ENCODE data around the gene LSM3.

Gene LSM3

DNA sequence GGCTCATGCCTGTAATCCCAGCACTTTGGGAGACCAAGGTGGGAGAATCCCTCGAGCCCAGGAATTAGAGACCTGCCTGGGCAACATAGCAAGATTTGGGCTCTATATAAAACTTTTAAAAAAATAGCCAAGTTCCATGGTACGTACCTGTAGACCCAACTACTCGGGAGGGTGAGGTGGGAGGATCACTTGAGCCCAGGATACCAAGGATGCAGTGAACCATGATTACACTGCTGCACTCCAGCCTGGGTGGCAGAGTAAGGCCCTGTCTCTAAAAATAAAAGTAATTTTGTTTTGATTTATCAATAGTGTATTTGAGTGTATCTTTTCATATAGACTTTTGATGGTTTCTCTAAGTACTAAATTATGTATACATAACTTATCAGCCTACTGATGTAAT is 63.1 kb downstream of the LSM3 start:
- no peaks in the 10 kb centered on the region for H3K27me3 ChIP-seq (replicated peaks)
- no peaks in the 10 kb centered on the region for H3K36me3 ChIP-seq (replicated peaks)
- H3K4me3 ChIP-seq (ENCODE audit: low read depth, low read length), result no peak overlapping the region

GRCh38 chr3:14242490-14243311 is 64.1 kb downstream of the LSM3 start:
- H3K27ac ChIP-seq, result no peak overlapping the region
- no peaks in the 10 kb centered on the region for H3K36me3 ChIP-seq (replicated peaks)
- no peak overlapping the region for H3K4me3 ChIP-seq (ENCODE audit: low read depth, low read length)
- no peaks in the 10 kb centered on the region for H3K27me3 ChIP-seq (replicated peaks)
- TF ChIP-seq, protein P1, sequence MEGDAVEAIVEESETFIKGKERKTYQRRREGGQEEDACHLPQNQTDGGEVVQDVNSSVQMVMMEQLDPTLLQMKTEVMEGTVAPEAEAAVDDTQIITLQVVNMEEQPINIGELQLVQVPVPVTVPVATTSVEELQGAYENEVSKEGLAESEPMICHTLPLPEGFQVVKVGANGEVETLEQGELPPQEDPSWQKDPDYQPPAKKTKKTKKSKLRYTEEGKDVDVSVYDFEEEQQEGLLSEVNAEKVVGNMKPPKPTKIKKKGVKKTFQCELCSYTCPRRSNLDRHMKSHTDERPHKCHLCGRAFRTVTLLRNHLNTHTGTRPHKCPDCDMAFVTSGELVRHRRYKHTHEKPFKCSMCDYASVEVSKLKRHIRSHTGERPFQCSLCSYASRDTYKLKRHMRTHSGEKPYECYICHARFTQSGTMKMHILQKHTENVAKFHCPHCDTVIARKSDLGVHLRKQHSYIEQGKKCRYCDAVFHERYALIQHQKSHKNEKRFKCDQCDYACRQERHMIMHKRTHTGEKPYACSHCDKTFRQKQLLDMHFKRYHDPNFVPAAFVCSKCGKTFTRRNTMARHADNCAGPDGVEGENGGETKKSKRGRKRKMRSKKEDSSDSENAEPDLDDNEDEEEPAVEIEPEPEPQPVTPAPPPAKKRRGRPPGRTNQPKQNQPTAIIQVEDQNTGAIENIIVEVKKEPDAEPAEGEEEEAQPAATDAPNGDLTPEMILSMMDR (IDR thresholded peaks at IDR 0.05; ENCODE audit: low read depth, low read length, missing control alignments), result no peak
- in situ Hi-C loops (cut with HindIII; ENCODE audit: low pct_ligation_motif_present, low sequenced_read_pairs), result no loop called here
- DNase-seq, result no peak

More for the DNA sequence above, 63.1 kb downstream of the LSM3 start:
- no peak overlapping the region for H3K27ac ChIP-seq
- TF ChIP-seq, protein P1 (IDR thresholded peaks at IDR 0.05; ENCODE audit: low read depth, low read length, missing control alignments), result no peak
- DNase-seq, result no peak
- in situ Hi-C loops (cut with HindIII; ENCODE audit: low pct_ligation_motif_present, low sequenced_read_pairs), result no loop called here

GRCh38 chr3:14243782-14244181 is 65.2 kb downstream of the LSM3 start:
- Histone ChIP-seq H3K27me3 (replicated peaks) (no peaks in the 10 kb centered on the region), H3K36me3 (replicated peaks) (no peaks in the 10 kb centered on the region), H3K4me3 (ENCODE audit: low read depth, low read length) (no peak overlapping the region), H3K27ac (no peak overlapping the region)
- TF ChIP-seq, protein P1 (IDR thresholded peaks at IDR 0.05; ENCODE audit: low read depth, low read length, missing control alignments), result no peak
- in situ Hi-C loops (cut with HindIII; ENCODE audit: low pct_ligation_motif_present, low sequenced_read_pairs), result no loop called here
- no peak for DNase-seq

DNA sequence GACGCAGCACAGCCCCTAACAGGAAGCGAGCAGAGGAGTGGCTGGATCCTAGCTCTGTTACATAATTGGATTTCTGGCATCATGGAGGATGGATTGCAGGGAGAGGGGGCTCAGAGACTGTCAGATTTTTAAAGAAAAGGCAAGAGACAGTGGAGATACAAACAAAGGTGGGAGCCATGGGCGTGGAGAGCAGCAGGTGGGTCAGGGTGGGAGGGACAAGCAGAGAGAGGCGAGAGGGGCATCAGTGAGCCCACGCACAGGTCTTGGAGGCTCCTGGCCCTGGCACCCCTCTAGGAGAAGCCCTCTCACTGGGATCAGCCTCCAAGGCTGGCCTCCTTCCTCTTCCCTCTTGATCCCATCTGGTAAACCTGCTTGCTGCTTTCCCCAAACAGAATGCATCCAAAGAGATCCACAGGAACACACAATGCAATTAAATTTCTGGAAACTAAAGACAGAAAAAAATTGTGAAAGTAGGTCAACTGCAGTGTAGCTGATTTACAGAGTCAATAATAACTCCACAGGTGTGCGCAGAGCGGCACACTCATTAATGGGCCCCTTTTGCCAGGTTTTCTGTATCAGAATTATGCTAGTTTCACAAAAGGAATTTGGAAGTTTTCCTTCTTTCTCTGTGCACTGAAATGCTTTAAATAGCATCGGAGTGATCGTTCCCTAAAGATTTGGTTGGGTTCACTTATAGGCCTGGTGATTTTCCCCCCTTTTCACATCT is 66.1 kb downstream of the LSM3 start:
- no peak for DNase-seq
- no peak overlapping the region for H3K27ac ChIP-seq
- TF ChIP-seq, protein P1 (IDR thresholded peaks at IDR 0.05; ENCODE audit: low read depth, low read length, missing control alignments), result no peak
- H3K27me3 ChIP-seq (replicated peaks), result no peaks in the 10 kb centered on the region
- in situ Hi-C loops (cut with HindIII; ENCODE audit: low pct_ligation_motif_present, low sequenced_read_pairs), result no loop called here
- no peak overlapping the region for H3K4me3 ChIP-seq (ENCODE audit: low read depth, low read length)
- H3K36me3 ChIP-seq (replicated peaks), result no peaks in the 10 kb centered on the region

DNA sequence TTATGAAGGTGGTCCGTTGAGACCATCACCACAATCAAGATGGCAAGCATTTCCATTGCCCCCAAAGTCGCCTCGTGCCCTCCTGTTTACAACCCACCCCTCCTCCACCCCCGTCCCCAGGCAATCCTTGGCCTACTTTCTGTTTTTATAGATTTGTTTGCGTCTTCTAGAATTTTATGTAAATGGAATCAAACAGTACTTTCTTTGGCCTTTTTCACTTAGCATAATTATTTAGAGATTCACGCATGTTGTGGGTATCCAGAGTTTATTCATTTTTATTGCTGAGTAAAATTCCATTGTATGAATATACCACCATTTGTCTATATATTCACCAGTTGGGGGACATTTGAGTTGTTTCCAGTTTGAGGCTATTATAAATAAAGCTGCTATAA is 66.6 kb downstream of the LSM3 start:
- Histone ChIP-seq H3K36me3 (replicated peaks) (no peaks in the 10 kb centered on the region), H3K4me3 (ENCODE audit: low read depth, low read length) (no peak overlapping the region), H3K27me3 (replicated peaks) (no peaks in the 10 kb centered on the region), H3K27ac (no peak overlapping the region)
- in situ Hi-C loops (cut with HindIII; ENCODE audit: low pct_ligation_motif_present, low sequenced_read_pairs), result no loop called here
- DNase-seq, result no peak
- TF ChIP-seq, protein P1 (IDR thresholded peaks at IDR 0.05; ENCODE audit: low read depth, low read length, missing control alignments), result no peak
